NCI-H128 (cell line): ENCODE measurements around the gene COLEC12.

Source experiments
- DNase-seq: peaks from one replicate; lab custom pipeline; 2025; ENCODE audit not compliant: unreplicated experiment; lab: John Stamatoyannopoulos, UW

Gene COLEC12

DNA sequence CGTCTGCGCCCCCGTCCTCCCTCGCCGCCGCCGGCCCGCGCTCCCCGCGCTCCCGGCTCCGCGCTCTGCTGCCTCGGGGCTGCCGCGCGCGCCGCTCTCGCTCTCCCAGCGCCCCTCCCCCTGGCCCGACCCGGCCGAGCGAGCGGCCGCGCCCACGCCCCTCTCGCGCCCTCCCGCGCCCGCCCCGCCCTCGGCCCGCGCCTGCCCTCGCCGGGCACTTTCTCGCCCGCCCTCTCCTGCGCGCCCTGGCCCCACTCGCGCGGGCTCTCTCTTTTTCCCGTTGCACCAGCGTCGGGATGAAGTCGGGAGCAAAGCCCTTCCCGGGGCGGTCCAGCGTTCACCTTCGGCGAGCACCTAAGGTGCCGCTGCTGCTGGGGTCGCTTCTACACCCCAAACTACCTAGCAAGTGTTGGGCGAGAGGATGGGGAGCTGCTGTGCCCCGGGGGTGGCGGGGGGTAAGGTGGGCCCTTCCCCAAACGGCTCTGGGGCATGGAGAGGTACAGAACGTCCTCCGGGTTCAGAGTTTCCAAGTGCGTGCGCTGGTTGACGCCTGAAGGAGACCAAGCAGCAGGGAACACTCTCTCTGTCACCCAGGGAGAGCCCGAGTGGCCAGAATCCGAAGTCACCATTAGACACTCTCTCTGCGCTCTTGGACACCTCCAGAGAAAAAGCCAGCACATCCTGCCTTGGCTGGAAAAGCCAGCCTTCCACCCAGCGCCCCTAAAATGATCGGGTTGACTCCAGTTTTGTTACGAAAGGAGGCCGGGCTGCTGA is at the start of gene COLEC12:
Gene COLEC12 (minus strand): TSS at position 70 of the 774 bp plus-strand sequence. CDS start 187 bp downstream, outside the sequence.
- DNase-seq, result peak; percentile 26

DNA sequence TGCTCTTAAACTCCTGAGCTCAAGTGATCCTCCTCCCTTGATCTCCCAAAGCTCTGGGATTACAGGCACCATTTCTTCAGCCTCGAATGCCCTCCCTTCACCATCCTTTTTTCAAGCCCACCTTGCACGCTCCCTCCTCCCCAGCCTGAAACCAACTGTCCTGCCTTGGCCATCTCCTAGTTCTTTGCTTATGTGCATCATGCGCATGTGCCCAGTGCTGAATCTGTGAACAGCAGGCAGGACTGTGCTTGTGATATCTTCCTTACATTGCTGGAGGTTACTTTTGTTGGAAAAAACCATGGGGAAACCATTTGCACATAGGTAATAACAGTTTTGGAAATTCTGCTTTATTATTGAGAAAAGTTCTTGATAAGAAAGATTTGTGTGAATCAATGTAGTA is 49.5 kb upstream of the COLEC12 start:
- DNase-seq, result no peak

DNA sequence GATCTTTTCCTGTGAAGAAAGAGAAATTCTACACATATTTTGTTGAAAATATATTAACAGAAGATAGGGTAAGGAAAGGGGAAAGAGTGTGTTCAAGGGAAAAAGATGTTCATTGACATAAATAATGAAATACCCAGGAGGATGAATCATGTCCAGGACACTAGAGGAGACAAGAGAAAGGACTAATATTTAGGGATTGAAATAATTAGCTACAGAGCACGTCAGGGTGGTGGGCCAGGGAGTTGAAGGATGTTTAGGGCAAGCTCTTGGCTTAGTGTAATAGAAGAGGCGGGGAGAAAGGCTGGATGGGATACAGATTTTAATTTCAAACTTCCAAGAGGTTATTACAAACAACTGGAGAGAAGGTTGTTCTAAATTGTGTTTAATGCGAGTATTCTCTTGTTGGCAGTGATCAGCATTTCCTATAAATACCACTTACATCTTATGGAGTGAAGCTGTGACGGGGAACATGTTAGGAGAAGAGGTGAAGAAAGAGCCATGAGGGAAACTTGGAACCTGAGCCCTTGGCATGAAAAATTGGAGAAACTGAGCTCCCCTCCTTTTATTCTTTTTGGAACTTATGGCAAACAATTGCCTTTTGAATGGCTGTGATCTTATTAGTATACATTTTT is 43.1 kb upstream of the COLEC12 start:
- DNase-seq, result no peak

DNA sequence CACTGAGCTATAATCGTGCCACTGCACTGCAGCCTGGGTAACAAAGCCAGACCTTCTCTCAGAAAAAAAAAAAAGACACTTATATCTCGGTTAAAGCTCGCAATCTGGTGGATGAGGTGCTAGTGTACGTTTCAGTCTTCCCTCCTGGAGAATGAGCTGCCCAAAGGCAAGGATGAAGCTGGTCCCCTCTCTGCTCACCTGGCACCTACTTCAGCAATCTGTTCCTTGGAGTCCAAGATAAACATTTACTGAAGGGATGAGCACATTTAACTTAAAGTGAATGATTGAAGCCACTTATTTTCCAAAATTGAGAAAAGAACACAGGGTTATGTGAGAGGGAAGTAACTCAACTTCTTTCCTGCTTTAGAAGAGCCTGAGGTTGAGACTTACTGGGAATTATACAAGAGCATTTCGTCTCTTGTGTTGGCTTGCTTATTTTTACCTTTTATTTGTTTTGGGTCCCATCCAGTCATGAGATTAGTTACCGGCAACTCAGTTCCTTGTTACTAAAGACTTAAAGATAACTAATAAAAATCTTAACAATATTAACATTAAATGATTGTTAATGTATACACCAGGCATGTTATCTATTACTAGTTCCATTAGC is 33.6 kb upstream of the COLEC12 start:
- no peak for DNase-seq

DNA sequence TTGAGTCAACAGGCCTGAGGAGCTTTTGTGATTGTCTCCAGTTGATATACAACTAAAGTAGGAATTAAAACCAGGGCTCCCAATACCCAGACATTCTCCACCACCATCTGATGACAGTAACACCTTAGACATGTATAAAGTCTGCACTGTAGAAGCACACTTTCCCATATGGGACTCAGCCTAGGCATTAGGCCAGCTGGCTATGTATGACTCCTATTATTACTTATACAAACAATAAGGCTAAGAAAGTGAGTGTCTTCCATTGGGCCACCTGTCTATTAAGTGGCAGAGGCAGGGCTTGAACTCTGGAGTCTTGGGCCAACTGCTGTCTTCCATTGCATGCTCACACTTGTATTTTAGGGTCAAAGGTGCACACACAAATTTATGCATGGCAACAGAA is 32.1 kb upstream of the COLEC12 start:
- no peak for DNase-seq

DNA sequence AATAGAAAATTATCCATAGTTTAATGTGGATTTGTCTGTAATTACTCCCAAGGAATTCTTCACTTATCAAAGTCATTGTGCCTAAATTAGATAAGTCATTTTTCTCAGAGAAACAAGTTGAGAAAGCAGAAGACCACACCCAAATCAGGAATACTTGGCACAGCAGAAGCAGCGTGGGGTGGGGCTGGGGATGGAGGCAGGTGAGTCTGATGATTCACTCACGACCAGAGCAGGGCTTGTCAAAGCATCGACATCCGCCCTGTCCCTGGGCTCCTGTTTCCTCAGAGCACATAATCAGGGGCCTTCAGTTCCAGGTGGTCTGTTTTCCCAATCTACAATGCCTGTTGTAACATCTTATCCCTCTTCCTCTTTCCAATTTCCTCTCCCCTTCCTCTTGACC is 31.5 kb upstream of the COLEC12 start:
- no peak for DNase-seq

DNA sequence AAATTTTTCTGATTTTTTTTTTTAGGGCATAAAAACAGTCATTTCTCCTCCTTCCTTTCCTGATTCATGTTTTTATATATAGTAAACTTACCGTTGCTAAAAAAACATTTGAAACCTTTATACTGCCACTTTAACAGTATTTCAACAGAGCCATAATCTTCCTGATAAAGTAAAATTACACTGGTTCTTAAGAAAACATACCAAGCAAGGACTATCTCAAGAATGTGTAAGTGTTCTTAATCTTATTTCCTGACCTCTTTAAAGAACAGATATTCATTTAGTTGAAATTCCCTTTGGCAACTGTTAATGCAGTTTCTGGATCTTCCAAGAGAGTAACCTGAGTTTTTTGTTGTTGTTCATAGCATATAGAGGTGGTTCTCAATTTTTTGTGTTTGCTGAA is 26.6 kb upstream of the COLEC12 start:
- DNase-seq, result no peak

DNA sequence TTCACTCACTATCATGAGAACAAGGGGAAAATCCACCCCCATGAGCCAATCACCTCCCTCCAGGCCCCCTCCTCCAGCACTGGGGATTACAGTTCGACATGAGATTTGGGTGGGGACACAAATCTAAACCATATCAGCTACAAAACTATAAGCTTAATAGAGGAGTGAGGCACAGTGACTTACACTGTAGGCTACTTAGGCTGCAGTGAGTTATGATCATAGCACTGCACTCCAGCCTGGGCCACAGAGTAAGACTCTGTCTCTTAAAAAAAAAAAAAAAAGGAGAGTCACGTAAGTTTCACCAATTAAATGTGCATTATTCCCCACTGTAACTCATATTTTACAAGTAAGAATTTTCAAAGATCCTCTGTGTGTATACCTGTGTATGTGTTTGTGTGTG is 26.2 kb upstream of the COLEC12 start:
- DNase-seq, result no peak

DNA sequence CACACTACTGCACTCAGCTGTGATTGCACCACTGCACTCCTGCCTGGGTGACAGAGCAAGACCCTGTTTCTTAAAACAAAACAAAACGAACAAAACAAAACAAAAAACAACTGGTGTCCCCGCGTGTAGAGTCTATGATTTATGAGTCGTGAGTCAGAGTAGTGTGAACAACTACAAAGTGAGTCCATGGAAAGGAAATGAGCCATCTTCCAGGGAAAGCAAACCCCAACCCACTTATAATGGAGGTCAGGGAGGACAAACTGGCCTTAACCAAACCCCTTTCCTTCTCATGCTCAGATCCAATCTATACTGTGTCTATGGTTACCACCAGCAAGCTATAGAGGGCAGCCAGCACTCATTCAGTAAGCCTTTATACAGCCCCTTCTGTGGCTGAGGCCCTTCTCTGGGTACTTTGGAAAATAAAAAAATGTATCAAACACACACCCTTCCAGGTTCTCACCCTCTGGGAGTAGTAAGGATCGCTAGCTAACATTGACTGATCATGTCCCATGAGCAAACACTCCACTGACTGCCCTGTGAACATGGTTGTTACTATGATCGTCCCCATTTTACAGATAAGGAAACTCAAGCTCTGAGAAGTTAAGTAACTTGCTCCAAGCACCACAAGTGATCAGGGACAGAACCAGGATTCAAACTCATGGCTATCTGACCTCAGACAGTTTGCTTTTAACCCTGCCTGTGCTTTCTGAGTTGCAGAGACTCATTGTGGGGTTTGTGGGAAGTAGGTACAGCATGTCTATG is 24.7 kb upstream of the COLEC12 start:
- no peak for DNase-seq

DNA sequence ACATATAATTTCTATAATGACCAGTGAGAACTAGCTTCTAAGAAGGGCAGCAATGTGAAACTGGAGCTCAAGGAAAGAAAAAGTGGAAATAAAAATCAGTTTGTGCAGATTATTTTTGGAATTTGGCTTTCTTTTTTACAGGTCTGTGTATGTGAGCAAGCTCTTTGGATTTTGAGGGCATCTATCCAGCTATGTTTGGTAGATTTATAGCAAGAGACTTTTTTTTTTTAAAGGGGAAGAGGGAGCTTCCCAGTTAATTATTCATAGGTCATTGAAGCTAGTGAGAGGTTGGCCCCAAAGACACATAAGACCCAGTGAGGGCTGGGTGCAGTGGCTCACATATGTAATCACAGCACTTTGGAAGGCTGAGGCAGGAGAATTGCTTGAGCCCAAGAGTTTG is 24.0 kb upstream of the COLEC12 start:
- DNase-seq, result no peak

DNA sequence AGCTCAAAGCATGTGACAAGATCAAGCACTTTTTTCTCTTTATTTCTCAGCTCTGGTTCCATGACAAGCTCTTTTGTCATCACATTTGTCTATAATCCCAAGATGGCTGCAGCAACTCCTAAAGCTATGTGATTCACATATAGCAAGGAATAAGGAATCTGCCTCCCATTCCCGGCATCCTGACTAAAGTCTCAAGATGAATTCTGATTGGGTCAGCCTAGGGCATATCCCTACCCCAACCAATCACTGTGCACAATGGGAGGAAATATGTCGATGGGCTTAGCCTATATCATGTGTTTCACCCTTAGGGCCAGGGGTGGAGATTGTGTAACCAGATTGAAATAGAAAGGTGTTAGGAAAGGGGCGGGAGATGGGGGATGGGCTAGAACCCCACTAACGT is 23.1 kb upstream of the COLEC12 start:
- DNase-seq, result no peak

DNA sequence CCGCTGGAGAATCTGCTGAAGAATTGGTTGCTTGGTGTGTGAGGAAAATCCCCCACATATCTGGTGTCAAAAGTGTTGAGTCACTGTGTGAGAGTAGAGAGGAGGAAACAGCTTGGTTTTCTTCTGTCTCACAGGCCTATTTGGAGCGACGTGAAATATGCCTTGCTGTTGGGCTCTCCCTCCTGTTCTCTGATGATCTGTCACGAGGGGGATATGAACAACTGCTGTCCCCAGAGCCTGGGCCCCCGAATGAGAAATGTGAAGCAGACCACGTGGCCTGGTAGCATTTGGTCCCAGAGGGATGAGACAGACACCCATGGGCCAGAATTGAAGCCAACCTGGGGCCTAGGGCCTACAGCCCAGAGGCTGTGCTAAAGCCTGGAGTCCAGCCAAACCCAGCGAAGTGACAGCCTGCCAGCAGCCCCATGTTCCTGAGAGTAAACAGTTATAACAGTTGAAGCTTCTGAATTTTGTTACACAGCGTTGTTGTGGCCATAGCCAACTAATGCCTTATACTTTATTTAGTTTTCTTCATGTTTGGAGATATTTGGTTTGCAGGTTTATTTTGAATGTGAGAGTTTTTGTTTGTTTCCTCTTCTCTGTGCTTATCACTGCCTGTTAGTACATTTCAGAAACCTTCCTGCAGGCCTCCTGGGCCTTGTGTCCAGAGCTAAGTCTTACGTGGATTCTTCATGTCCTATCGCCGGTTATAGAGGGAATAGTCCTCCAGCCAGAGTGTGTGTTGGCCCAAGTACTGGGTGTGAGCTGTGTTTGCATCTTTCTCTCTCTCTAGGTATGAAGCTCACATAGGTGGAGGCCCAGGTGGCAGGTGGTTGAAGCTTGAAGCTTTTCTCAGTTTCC is 18.7 kb upstream of the COLEC12 start:
- no peak for DNase-seq

DNA sequence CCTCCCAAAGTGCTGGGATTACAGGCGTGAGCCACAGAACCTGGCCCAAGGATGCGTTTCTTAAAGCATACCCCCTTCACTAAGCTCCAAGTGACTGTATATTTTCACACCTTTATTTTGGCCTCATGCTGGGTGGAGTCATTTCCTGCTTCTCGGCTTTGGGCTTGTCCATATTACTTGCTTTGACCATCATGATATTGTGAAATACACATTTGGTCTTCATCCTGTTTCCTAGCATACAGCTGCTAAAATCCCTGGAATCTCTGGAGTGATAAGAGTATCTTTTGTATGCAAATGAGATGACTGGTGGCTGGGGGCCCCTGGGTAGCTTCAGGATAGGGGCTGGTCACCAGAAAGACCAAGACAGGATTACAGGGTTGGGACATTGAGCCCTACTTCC is 17.6 kb upstream of the COLEC12 start:
- DNase-seq, result no peak

DNA sequence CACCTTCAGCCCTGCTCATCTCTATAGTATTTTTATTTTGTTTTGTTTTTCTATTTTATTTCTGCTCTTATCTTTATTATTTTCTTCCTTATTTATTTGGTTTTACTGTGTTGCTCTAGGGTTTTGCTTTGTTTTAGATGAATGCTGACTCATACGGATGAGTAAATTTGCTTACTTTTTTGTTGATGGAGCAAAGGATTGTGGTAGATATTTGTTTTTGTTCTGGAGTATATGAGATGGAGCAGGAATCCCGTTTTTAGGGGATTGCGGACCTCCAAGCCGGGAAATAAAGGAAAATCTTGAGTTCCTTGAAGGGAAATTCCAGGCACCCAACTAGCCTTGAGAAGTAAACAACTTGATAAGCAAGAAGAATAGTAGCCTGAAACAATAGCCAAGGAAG is 15.3 kb upstream of the COLEC12 start:
- no peak for DNase-seq

DNA sequence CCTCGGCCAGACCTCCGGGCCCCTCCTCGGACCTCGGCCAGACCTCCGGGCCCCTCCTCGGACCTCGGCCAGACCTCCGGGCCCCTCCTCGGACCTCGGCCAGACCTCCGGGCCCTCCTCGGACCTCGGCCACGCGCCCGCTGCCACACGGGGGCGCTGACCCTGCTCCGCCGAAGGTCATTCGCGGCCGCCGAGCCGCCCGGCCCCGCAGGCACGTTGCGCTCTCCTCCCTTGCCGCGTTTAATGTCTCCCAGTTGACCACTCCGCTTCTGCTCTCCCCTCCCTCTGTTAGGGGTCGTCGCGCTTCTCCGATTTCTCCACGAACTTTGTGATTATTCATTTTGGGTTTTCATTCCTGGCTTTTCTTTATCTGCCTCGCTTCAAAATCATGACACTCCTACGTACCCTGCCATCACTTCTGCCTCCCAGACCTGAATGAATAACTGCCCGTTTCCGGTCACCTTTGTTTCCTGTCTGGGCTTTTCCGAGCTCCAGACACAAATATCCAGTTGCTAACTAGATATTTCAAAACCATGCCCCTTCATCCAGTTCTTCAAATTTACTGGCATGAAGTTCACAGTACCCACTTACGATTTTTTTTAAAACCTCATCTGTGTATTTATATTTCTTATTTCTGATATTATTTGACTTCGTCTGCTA is 14.8 kb upstream of the COLEC12 start:
- DNase-seq, result no peak

DNA sequence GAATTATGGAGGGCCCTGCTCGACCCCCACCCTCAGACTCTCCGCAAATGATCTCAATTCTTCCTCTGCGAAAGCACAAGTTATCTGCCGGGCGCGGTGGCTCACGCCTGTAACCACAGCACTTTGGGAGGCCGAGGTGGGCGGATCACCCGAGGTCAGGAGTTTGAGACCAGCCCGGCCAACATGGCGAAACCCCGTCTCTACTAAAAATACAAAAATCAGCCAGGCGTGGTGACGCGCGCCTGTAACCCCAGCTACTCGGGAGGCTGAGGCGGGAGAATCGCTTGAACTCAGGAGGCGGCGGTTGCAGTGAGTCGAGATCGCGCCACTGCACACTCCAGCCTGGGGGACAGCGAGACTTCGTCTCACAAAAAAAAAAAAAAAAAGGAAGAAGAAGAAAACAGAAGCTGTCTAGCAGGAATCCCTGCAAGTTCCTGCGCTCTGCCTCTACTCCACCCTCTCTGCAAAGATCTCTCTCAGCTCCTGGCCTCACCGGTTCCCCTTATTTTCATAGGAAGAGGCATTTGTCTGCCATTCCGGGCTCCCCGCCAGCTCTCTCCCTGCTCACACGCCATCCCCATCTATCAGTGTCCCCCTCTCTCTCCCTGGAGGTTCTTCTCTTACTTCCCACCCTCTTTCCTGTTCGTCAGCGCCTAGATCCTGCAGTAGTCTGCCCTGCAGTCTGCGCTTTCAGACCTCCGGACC is 13.5 kb upstream of the COLEC12 start:
- DNase-seq, result no peak

DNA sequence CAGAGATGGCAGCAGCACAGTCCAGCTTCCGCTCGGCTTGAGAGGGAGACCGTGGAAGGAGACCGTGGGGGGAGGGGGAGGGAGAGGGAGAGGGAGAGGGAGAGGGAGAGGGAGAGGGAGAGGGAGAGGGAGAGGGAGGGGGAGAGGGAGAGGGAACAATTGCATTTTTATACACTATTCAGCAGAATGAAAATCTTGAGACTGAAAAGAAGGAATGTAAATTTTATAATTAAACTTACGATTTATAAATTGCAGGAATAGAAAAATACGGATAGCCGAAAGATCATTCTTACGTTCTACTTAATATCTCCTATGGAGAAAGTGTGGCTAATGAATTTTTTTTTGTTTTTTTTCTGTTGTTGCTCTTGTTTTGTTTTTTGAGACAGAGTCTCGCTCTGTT is 12.5 kb upstream of the COLEC12 start:
- no peak for DNase-seq

DNA sequence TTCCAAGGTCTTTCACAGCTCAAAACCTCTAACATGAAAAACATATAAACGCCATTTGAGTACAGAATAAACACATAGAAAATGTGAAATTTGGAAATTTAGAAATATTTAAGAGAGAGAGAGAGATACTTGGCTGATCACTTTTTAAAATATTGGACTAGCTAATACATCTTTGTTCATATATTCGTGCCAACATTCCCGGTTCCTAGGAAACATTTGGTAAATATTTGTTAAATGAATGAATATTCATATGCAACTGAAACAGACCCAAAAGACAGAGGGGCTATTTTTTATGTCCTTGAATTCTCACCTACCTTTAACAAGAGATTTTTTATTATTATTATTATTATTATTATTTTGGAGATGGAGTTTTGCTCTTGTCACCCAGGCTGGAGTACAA is 8.3 kb upstream of the COLEC12 start:
- DNase-seq, result no peak

DNA sequence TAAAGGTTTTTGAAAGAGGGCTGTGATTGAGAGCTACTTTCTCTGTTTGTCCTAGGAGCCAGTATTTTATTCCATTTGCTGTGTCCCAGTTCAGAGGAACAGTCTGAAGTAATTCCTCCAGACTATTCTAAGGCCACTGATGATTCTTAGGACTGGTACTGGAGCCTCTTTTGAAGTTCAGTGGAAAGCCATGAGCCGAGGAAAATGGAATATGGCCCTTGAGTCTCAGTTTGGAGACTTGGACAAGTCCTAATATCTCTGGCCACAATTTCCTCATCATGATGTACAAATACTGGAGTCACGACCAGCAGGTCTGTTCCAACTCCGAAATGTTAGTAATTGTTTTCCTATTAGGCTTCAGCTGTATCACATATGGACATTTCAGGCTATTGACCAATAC is 7.1 kb upstream of the COLEC12 start:
- DNase-seq, result no peak

DNA sequence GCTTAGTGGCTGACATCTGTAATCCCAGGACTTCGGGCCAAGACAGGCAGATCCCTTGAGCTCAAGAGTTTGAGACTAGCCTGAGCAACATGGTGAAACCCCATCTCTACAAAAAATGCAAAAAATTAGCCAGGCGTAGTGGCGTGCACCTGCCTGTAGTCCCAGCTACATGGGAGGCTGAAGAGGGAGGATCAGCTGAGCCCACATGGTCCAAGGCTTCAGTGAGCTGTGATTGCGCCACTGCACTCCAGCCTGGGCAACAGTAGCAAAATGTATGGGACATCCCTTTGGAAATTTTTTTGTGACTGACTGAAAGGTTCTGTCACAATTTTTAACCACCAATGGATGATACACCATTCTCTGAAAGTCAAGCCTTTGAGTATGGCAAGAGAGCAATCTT is 6.3 kb upstream of the COLEC12 start:
- DNase-seq, result no peak
